Glomerular endothelial cell (primary cell): ENCODE data around the gene DLX3. TPM values are rescaled to one million over a fixed set of nuclear protein-coding genes. Genes with fewer than 3 reads are reported as not detected.
"Not testable (repeated sequence)": the region's sequence is repeated elsewhere in the genome, so short reads cannot be mapped to it uniquely, and the experiment has no call there.

Experiments used
- DNase-seq: peaks from one replicate; pipeline ENCODE4 v3.0.0-alpha.2; 2011; ENCODE audit warnings: low read depth, low spot score; ENCODE audit errors: extremely low read depth
- total RNA-seq: library from RNA; depleted of rRNA; stranded (reverse); fragments of >200 nt; gene quantifications from 2 replicates; pipeline ENCODE4 v1.2.3, GENCODE V29; 2015

DLX3 gene
- total RNA-seq: not detected in 2 replicates

- no peak for DNase-seq
Measured at GRCh38 chr17:49995055-49995738, at the start of gene DLX3. Gene DLX3 (minus strand): TSS chr17:49995224. CDS start chr17:49994998, 226 bp downstream.

- DNase-seq: no peak
Measured at GRCh38 chr17:50044483-50044882, 49.5 kb upstream of the DLX3 start.

- DNase-seq: no peak
Measured at GRCh38 chr17:50043290-50044148, 48.5 kb upstream of the DLX3 start.

GRCh38 chr17:50042211-50042610 lies 47.2 kb upstream of the DLX3 start:
- DNase-seq: no peak

- DNase-seq: not testable (repeated sequence)
Measured at GRCh38 chr17:50040496-50040895, 45.5 kb upstream of the DLX3 start.

GRCh38 chr17:50039058-50039457 lies 44.0 kb upstream of the DLX3 start:
- DNase-seq: no peak

GRCh38 chr17:50037321-50038107 lies 42.5 kb upstream of the DLX3 start:
- DNase-seq: no peak

GRCh38 chr17:50036455-50037261 lies 41.6 kb upstream of the DLX3 start:
- no peak for DNase-seq

GRCh38 chr17:50035945-50036344 lies 40.9 kb upstream of the DLX3 start:
- no peak for DNase-seq

- no peak for DNase-seq
Measured at GRCh38 chr17:50035421-50035879, 40.4 kb upstream of the DLX3 start.

- no peak for DNase-seq
Measured at GRCh38 chr17:50034498-50035364, 39.7 kb upstream of the DLX3 start.

- DNase-seq: no peak
Measured at GRCh38 chr17:50033316-50033715, 38.3 kb upstream of the DLX3 start.

GRCh38 chr17:50029185-50029584 lies 34.2 kb upstream of the DLX3 start:
- no peak for DNase-seq

- DNase-seq: no peak
Measured at GRCh38 chr17:50028736-50029120, 33.7 kb upstream of the DLX3 start.

GRCh38 chr17:50027881-50028735 lies 33.1 kb upstream of the DLX3 start:
- DNase-seq: no peak

GRCh38 chr17:50027172-50027880 lies 32.3 kb upstream of the DLX3 start:
- DNase-seq: no peak

- DNase-seq: no peak
Measured at GRCh38 chr17:50026837-50027171, 31.8 kb upstream of the DLX3 start.
